Caco-2 (cell line): Measurements from ENCODE around the gene GUK1. TPM values are rescaled to one million over a fixed set of nuclear protein-coding genes. Genes with fewer than 3 reads are reported as not detected.

ENCODE experiments used
- BruUV-seq: library from RNA; stranded (reverse); fragments of 400-500 nt; replicated peaks from 2 replicates; lab custom pipeline; 2021; lab: Mats Ljungman, UMichigan
- CTCF ChIA-PET: fragments of 300-600 bp; sonication (Branson Sonifier 250); formaldehyde crosslinking; loops from one replicate; lab custom pipeline; 2022; ENCODE audit warnings: antibody characterized with exemption; lab: Charles Lee
- POLR2A ChIA-PET: fragments of 300-600 bp; sonication (Branson Sonifier 250); formaldehyde crosslinking; loops from one replicate; lab custom pipeline; 2022; ENCODE audit warnings: antibody characterized with exemption; lab: Charles Lee
- DNase-seq, 2 experiments: peaks; one replicate each; pipeline versions ENCODE4 v3.0.0 to v3.0.0-alpha.2; 2020 to 2022
- H3K27me3 ChIP-seq: replicated peaks from 2 replicates; pipeline ENCODE4 v1.6.0; 2011; ENCODE audit warnings: low read length; ENCODE audit not compliant: control insufficient read depth, insufficient read depth
- H3K36me3 ChIP-seq: 2 replicates; pipeline ENCODE4 v1.5.1; 2011; ENCODE audit warnings: low read length; ENCODE audit not compliant: control insufficient read depth, insufficient read depth
- H3K4me1 ChIP-seq: fragments of 250-450 bp; sonication (Bioruptor Pico); 2 replicates; pipeline ENCODE4 v1.5.1; 2020; ENCODE audit warnings: mild to moderate bottlenecking
- H3K4me3 ChIP-seq: 2 replicates; pipeline ENCODE4 v1.5.1; 2011; ENCODE audit warnings: low read depth, mild to moderate bottlenecking, control low read depth, low read length
- H3K9me3 ChIP-seq: fragments of 250-450 bp; sonication (Bioruptor Pico); 2 replicates; pipeline ENCODE4 v1.5.1; 2020; ENCODE audit warnings: mild to moderate bottlenecking, moderate library complexity
- H3K27ac Mint-ChIP-seq: one replicate; pipeline ENCODE4 v1.8.0; 2022; ENCODE audit warnings: mixed read lengths; ENCODE audit not compliant: unreplicated experiment
- H3K27me3 Mint-ChIP-seq: one replicate; pipeline ENCODE4 v1.8.0; 2022; ENCODE audit warnings: mixed read lengths; ENCODE audit not compliant: insufficient read depth, unreplicated experiment
- H3K36me3 Mint-ChIP-seq: one replicate; pipeline ENCODE4 v1.8.0; 2022; ENCODE audit warnings: mild to moderate bottlenecking, mixed read lengths; ENCODE audit not compliant: insufficient read depth, unreplicated experiment
- H3K4me1 Mint-ChIP-seq: one replicate; pipeline ENCODE4 v1.8.0; 2022; ENCODE audit warnings: low read depth, mixed read lengths; ENCODE audit not compliant: unreplicated experiment
- H3K4me3 Mint-ChIP-seq: one replicate; pipeline ENCODE4 v1.8.0; 2022; ENCODE audit warnings: mild to moderate bottlenecking, moderate library complexity, mixed read lengths; ENCODE audit not compliant: unreplicated experiment
- H3K9me3 Mint-ChIP-seq: one replicate; pipeline ENCODE4 v1.8.0; 2022; ENCODE audit warnings: mixed read lengths; ENCODE audit not compliant: unreplicated experiment
- CTCF ChIP-seq, 2 experiments: fragments of 200-600 bp in 1 of 2; IDR thresholded peaks; 1 replicate in 1 of 2; 2 replicates in 1 of 2; pipeline versions ENCODE4 v1.5.1 to v1.8.0; 2011 to 2022; ENCODE audit warnings: antibody characterized with exemption in 1 of 2, control low read depth in 1 of 2, inconsistent platforms in 1 of 2, low read depth in 1 of 2, low read length in 1 of 2, mild to moderate bottlenecking in 1 of 2, moderate library complexity in 1 of 2; ENCODE audit not compliant: insufficient read depth in 1 of 2, severe bottlenecking in 1 of 2, unreplicated experiment in 1 of 2
- intact Hi-C: fragments of 100-400 bp; cut with micrococcal nuclease; formaldehyde crosslinking; loops from one replicate; pipeline ENCODE4 v1.10.0; 2022; ENCODE audit not compliant: unreplicated experiment
- total RNA-seq: library from RNA; stranded (reverse); gene quantifications from 2 replicates; pipeline ENCODE4 v1.2.3, GENCODE V29; 2022

Gene GUK1
- total RNA-seq, 1 experiment from 2014 or later = 73.6 TPM

GRCh38 chr1:228162286-228163006, 22.4 kb downstream of the GUK1 start:
- BruUV-seq = no TSS peak
- no peaks in the 10 kb centered on the region for H3K36me3 ChIP-seq
- Mint-ChIP-seq H3K27me3 (no peaks in the 10 kb centered on the region), H3K36me3 (peaks cover 22% of the 10 kb centered on the region), H3K4me3 (no peak overlapping the region), H3K4me1 (peaks cover 8% of the 10 kb centered on the region), H3K9me3 (no peaks in the 10 kb centered on the region), H3K27ac (no peak overlapping the region)
- no peaks in the 10 kb centered on the region for H3K27me3 ChIP-seq
- intact Hi-C loops = no loop called here
- ChIA-PET POLR2A (interaction anchor here (0.6 kb wide), 1 partner anchor 11 kb away, joined by 3 read pairs; no protein-coding TSS in a partner anchor), CTCF (no interaction called here)
- no peak for DNase-seq
- no peak for TF ChIP-seq CTCF (IDR thresholded peaks at IDR 0.05; ENCODE audit: insufficient read depth in 1 of 2, low read depth in 1 of 2, low read length in 1 of 2, severe bottlenecking in 1 of 2, unreplicated experiment in 1 of 2)
- H3K4me1 ChIP-seq = peaks cover 17% of the 10 kb centered on the region
- no peak overlapping the region for H3K4me3 ChIP-seq
- H3K9me3 ChIP-seq = no peaks in the 10 kb centered on the region

GRCh38 chr1:228163007-228163753, 23.1 kb downstream of the GUK1 start:
- peaks cover 22% of the 10 kb centered on the region for H3K36me3 Mint-ChIP-seq
- no peaks in the 10 kb centered on the region for H3K9me3 Mint-ChIP-seq
- no peak overlapping the region for H3K4me3 ChIP-seq
- no peak overlapping the region for H3K27ac Mint-ChIP-seq
- H3K9me3 ChIP-seq = no peaks in the 10 kb centered on the region
- DNase-seq = no peak
- ChIA-PET POLR2A (no interaction called here), CTCF (no interaction called here)
- peaks cover 17% of the 10 kb centered on the region for H3K4me1 ChIP-seq
- no peak overlapping the region for H3K4me3 Mint-ChIP-seq
- no peak for TF ChIP-seq CTCF (IDR thresholded peaks at IDR 0.05; ENCODE audit: insufficient read depth in 1 of 2, low read depth in 1 of 2, low read length in 1 of 2, severe bottlenecking in 1 of 2, unreplicated experiment in 1 of 2)
- peaks cover 8% of the 10 kb centered on the region for H3K4me1 Mint-ChIP-seq
- BruUV-seq = no TSS peak
- no peaks in the 10 kb centered on the region for H3K27me3 ChIP-seq
- intact Hi-C loops = no loop called here
- H3K27me3 Mint-ChIP-seq = no peaks in the 10 kb centered on the region
- no peaks in the 10 kb centered on the region for H3K36me3 ChIP-seq

- Histone ChIP-seq H3K4me3 (no peak overlapping the region), H3K9me3 (no peaks in the 10 kb centered on the region), H3K27me3 (no peaks in the 10 kb centered on the region), H3K36me3 (no peaks in the 10 kb centered on the region), H3K4me1 (peaks cover 17% of the 10 kb centered on the region)
- intact Hi-C loops = no loop called here
- no peak for DNase-seq
- Mint-ChIP-seq H3K27me3 (no peaks in the 10 kb centered on the region), H3K4me3 (peak overlapping the region; percentile 84), H3K27ac (peak overlapping the region; percentile 93), H3K36me3 (peaks cover 22% of the 10 kb centered on the region), H3K4me1 (peaks cover 8% of the 10 kb centered on the region), H3K9me3 (no peaks in the 10 kb centered on the region)
- ChIA-PET CTCF (interaction anchor here (0.7 kb wide), 1 partner anchor 66 kb away, joined by 5 read pairs; no protein-coding TSS in a partner anchor), POLR2A (interaction anchor here (0.6 kb wide), 1 partner anchor 27 kb away, joined by 6 read pairs; no protein-coding TSS in a partner anchor)
- no TSS peak for BruUV-seq
- TF ChIP-seq CTCF (IDR thresholded peaks at IDR 0.05; ENCODE audit: insufficient read depth in 1 of 2, low read depth in 1 of 2, low read length in 1 of 2, severe bottlenecking in 1 of 2, unreplicated experiment in 1 of 2) = no peak
These were observed 23.9 kb downstream of the GUK1 start for GRCh38 chr1:228163776-228164519.
